ENCODE results near the gene KCNMA1.

DNA sequence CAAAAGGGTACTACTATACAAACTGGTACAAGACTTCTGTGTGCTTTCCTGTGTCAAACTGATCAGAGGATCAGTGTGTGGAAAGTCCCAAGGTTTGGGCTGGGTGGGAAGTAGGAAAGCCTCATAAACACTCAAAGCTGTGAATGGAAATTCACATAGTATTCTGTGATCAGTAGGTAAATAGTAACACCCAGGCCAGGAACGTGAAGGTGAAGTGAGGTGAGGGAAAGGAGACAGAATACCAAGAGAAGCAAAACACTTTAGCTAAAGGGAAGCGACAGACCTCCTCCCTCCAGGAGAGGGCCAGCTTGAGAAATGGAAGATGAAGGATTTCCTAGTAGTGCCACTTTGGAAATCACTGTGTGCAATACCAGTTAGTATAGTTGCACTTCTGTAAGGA, 451.9 kb downstream of the KCNMA1 start:
- TF ChIP-seq, protein P1, sequence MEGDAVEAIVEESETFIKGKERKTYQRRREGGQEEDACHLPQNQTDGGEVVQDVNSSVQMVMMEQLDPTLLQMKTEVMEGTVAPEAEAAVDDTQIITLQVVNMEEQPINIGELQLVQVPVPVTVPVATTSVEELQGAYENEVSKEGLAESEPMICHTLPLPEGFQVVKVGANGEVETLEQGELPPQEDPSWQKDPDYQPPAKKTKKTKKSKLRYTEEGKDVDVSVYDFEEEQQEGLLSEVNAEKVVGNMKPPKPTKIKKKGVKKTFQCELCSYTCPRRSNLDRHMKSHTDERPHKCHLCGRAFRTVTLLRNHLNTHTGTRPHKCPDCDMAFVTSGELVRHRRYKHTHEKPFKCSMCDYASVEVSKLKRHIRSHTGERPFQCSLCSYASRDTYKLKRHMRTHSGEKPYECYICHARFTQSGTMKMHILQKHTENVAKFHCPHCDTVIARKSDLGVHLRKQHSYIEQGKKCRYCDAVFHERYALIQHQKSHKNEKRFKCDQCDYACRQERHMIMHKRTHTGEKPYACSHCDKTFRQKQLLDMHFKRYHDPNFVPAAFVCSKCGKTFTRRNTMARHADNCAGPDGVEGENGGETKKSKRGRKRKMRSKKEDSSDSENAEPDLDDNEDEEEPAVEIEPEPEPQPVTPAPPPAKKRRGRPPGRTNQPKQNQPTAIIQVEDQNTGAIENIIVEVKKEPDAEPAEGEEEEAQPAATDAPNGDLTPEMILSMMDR (IDR thresholded peaks at IDR 0.05), result no peak
- no peak for TF ChIP-seq POLR2A (IDR thresholded peaks at IDR 0.05)
